Effector memory CD4-positive, alpha-beta T cell (primary cell): Measurements from ENCODE around the gene ADAD2.
A peak's percentile ranks its signal among the peaks of the same experiment; 100 is the strongest.

Experiments used
- DNase-seq, 3 donors: peaks; one replicate each; pipeline ENCODE4 v3.0.0-alpha.2; 2020
- H3K27ac ChIP-seq: 2 replicates; pipeline ENCODE4 v1.7.0; 2013; ENCODE audit warnings: mild to moderate bottlenecking, low read length, moderate library complexity; ENCODE audit not compliant: insufficient read depth, poor library complexity, severe bottlenecking
- H3K27me3 ChIP-seq: replicated peaks from 2 replicates; pipeline ENCODE4 v1.7.0; 2013; ENCODE audit warnings: mild to moderate bottlenecking, low read length; ENCODE audit not compliant: insufficient read depth, control insufficient read depth, poor library complexity, severe bottlenecking
- H3K36me3 ChIP-seq: 2 replicates; pipeline ENCODE4 v1.7.0; 2013; ENCODE audit warnings: mild to moderate bottlenecking, low read length, moderate library complexity; ENCODE audit not compliant: control insufficient read depth, insufficient read depth
- H3K4me1 ChIP-seq: 2 replicates; pipeline ENCODE4 v1.7.0; 2013; ENCODE audit warnings: low read length, mild to moderate bottlenecking; ENCODE audit not compliant: control insufficient read depth, insufficient read depth, poor library complexity, severe bottlenecking
- H3K4me3 ChIP-seq: 2 replicates; pipeline ENCODE4 v1.7.0; 2013; ENCODE audit warnings: low read length, low read depth, mild to moderate bottlenecking; ENCODE audit not compliant: insufficient read depth, poor library complexity, severe bottlenecking
- H3K9me3 ChIP-seq: 2 replicates; pipeline ENCODE4 v1.7.0; 2013; ENCODE audit warnings: mild to moderate bottlenecking, low read length, moderate library complexity; ENCODE audit not compliant: control insufficient read depth

Gene ADAD2

DNA sequence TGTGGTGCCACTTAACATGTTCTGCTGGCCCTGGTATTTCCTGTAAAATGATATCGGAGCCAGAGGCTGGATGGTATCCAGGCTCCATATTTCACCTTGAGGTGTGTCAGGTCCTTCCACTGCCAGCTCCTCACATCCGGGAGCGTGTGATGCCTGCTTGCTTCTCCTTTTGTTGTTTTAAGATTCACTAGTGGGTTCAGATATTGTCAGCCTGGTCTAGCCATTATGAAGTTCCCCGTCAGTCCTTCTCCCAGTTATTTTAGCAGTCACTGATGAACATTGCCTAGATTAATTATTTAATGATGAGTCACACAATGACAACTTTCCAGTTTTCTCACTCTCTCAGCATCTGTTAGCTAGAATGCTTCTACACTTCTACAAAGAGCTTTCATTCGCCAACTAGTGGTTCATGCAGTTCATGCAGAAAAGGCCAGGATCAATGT lies 34.6 kb upstream of the ADAD2 start:
- no peak for DNase-seq
- Histone ChIP-seq H3K4me1 (no peaks in the 10 kb centered on the region), H3K4me3 (no peak overlapping the region), H3K27me3 (no peaks in the 10 kb centered on the region), H3K36me3 (no peaks in the 10 kb centered on the region), H3K27ac (no peak overlapping the region), H3K9me3 (no peaks in the 10 kb centered on the region)

DNA sequence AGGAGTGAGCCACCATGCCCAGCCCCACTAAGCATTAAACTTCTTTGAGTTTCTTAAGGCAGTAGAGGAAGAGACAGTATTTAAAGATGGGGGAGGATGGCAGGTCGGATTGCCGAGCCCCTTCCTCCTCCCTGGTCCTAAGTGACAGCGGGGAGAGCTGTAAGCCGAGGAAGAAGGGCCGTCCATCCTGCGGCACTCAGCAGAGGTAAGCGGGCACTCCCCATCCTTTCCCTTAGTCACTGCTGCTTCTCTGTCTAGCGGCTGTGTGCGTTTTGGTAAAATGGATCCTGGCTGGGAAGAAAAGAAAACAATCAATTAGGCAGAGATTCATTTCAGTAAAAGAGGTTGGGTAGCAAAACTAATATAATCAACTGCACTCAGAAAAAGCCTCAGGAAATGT lies 31.9 kb upstream of the ADAD2 start:
- DNase-seq, result no peak
- Histone ChIP-seq H3K4me3 (no peak overlapping the region), H3K27me3 (no peaks in the 10 kb centered on the region), H3K9me3 (no peaks in the 10 kb centered on the region), H3K27ac (no peak overlapping the region), H3K4me1 (no peaks in the 10 kb centered on the region), H3K36me3 (no peaks in the 10 kb centered on the region)

DNA sequence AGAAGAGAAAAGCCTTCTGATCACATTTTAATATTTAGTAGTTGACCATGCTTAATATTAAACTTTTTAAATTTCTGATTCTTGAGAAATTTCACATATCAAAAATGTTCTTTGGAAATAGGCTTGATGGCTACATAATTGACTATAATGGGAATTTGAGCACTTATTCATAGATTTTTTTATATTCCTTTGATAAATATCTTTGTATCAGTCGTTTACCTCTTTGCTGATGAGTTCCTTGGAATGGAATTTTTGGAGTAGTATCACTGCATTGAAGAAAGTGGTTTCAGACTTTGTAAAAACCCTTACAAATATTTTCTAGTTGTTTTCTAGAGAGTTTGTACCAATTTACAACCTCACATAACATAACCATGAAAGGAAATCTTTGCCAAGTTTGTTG lies 31.2 kb upstream of the ADAD2 start:
- H3K9me3 ChIP-seq, result no peaks in the 10 kb centered on the region
- H3K36me3 ChIP-seq, result no peaks in the 10 kb centered on the region
- no peak overlapping the region for H3K27ac ChIP-seq
- H3K4me3 ChIP-seq, result no peak overlapping the region
- no peaks in the 10 kb centered on the region for H3K4me1 ChIP-seq
- no peaks in the 10 kb centered on the region for H3K27me3 ChIP-seq
- no peak for DNase-seq

DNA sequence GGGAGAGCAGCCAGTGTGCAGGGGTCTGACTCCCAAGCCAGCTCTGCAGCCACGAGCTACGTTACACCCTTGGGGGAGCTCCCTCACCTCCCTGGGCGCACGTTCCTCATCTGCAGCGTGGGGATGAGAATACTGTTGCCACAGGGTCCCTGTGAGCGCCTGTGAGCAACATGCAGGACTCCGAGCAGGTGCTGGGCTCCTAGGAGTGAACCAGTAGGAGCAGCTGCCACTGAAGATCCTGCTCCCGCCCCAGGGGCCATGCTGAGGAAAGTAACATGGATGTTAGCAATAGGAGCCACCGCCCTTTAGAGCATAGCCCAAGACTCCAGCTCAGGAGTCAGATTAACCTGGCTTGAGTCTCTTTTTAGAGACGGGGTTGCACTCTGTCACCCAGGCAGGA lies 29.9 kb upstream of the ADAD2 start:
- no peaks in the 10 kb centered on the region for H3K36me3 ChIP-seq
- no peaks in the 10 kb centered on the region for H3K4me1 ChIP-seq
- H3K27ac ChIP-seq, result no peak overlapping the region
- no peaks in the 10 kb centered on the region for H3K27me3 ChIP-seq
- H3K9me3 ChIP-seq, result no peaks in the 10 kb centered on the region
- no peak for DNase-seq
- H3K4me3 ChIP-seq, result no peak overlapping the region

GRCh38 chr16:84161801-84162200 lies 29.2 kb upstream of the ADAD2 start:
- no peak for DNase-seq
- Histone ChIP-seq H3K9me3 (no peaks in the 10 kb centered on the region), H3K27ac (no peak overlapping the region), H3K4me3 (no peak overlapping the region), H3K36me3 (no peaks in the 10 kb centered on the region), H3K27me3 (no peaks in the 10 kb centered on the region), H3K4me1 (no peaks in the 10 kb centered on the region)

GRCh38 chr16:84165746-84166145 lies 25.2 kb upstream of the ADAD2 start:
- Histone ChIP-seq H3K9me3 (no peaks in the 10 kb centered on the region), H3K27me3 (no peaks in the 10 kb centered on the region), H3K4me3 (no peak overlapping the region), H3K36me3 (no peaks in the 10 kb centered on the region), H3K4me1 (no peaks in the 10 kb centered on the region), H3K27ac (no peak overlapping the region)
- no peak for DNase-seq

DNA sequence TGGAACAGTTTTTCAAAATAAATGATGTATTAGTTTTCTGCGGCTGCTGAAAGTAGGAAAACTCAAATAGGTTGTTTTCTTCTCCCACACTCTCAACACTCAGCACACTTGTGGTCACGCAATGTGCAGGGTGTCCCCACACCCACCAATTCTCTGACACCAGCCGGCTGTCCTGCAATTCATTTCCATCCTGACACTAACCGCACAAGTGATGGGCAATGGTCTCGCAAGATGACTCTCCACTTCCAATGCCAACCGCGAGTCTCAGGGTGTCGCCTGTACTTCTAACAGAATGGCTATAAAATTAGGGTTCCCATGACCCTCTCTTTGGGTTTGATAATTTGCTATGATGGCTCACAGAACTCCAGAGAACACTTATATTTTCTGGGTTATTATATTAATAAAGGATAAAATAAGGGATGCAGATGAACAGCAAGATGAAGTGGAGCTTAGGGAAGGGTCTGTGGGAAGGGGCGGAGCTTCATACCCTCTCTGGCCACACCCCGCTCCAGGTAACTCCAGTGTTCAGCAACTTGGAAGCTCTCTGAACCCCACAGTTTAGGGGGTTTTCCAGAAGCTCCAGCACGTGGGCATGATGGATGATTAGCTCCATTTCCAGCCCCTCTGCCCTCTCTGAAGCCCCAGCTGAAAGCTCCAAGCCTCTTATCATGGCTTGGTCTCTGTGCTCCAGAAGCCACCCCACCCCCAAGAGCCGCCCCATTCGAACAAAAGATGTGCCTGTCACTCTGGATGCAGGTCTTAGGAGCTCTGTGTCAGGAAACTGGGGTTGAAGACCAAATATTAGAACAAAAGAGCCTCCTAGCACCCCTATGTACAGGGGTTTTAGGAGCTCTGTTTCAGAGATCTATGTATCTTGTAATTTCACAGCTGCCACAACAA lies 23.9 kb upstream of the ADAD2 start:
- Histone ChIP-seq H3K36me3 (no peaks in the 10 kb centered on the region), H3K9me3 (no peaks in the 10 kb centered on the region), H3K4me3 (no peak overlapping the region), H3K27ac (no peak overlapping the region), H3K4me1 (no peaks in the 10 kb centered on the region), H3K27me3 (no peaks in the 10 kb centered on the region)
- no peak for DNase-seq

GRCh38 chr16:84169765-84170310 lies 21.1 kb upstream of the ADAD2 start:
- H3K4me3 ChIP-seq, result no peak overlapping the region
- DNase-seq, result no peak
- H3K36me3 ChIP-seq, result no peaks in the 10 kb centered on the region
- no peaks in the 10 kb centered on the region for H3K4me1 ChIP-seq
- no peaks in the 10 kb centered on the region for H3K9me3 ChIP-seq
- H3K27ac ChIP-seq, result no peak overlapping the region
- no peaks in the 10 kb centered on the region for H3K27me3 ChIP-seq

DNA sequence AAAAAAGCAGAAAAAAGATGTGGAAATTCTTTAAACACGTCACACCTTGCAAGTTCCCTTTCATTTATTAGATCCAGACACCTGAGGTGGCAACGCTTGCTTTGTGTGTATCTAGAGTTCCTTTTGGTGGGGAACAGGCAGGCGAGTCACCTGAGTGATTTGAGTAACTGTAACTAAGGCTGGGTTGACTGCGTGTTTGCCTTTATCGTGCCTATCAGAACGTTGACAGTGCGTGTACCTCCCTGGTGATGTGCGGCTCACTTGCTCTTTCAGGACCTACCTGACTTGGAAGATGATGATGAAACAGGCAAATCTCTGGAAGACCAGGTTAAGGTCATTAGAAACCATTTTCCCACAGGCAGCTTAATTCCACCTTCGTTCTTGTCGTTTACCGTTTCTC lies 16.6 kb upstream of the ADAD2 start:
- Histone ChIP-seq H3K4me1 (no peaks in the 10 kb centered on the region), H3K9me3 (no peaks in the 10 kb centered on the region), H3K4me3 (no peak overlapping the region), H3K27ac (no peak overlapping the region), H3K27me3 (no peaks in the 10 kb centered on the region), H3K36me3 (peaks cover 9% of the 10 kb centered on the region)
- DNase-seq, result no peak

DNA sequence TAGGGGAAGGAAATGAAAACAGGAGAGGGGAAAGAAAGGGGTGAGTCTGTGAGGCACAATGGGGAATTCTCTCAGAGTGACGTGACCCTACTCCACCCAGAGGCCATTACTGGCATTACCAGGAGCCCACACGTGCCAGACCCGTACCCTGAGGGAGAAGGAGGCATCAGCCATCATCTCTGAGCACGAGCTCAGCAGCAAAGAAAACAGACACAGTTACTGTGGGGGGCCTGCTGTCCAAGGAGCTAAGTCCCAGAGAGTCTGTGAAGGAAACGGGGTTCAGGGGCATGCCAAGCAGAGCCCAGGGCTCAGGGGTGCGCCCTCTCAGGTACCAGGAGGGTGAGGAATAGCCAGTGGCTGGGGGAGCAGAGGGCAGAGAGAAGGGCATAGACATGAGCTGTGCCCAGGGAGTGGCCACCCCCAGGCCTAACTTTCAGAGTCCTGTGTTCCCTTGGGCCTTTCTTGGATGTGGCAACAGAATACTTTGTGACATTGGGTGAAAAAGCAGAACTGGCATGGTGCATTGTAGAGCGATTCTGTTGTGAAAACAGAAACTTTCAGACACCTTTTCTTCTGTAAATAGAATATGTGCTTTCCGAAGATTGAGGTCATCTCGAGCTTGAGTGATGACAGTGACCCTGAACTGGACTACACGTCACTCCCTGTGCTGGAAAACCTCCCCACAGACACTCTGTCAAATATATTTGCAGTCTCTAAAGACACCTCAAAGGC lies 15.4 kb upstream of the ADAD2 start:
- peak in 2 of 3 donors; percentile 23 to 28 for DNase-seq
- Histone ChIP-seq H3K27me3 (no peaks in the 10 kb centered on the region), H3K4me1 (no peaks in the 10 kb centered on the region), H3K36me3 (peaks cover 16% of the 10 kb centered on the region), H3K9me3 (no peaks in the 10 kb centered on the region), H3K4me3 (no peak overlapping the region), H3K27ac (no peak overlapping the region)
